ENCODE results near the gene HIVEP3.

The HIVEP3 gene

GRCh38 chr1:41475346-41475745 is 443.4 kb downstream of the HIVEP3 start:
- no peak for DNase-seq

GRCh38 chr1:41474490-41475271 is 444.0 kb downstream of the HIVEP3 start:
- no peak for DNase-seq

- DNase-seq: no peak
These were observed 444.9 kb downstream of the HIVEP3 start for GRCh38 chr1:41473738-41474362.

- no peak for DNase-seq
These were observed 447.1 kb downstream of the HIVEP3 start for GRCh38 chr1:41471658-41472057.

- no peak for DNase-seq
These were observed 449.0 kb downstream of the HIVEP3 start for GRCh38 chr1:41469706-41470105.

GRCh38 chr1:41468122-41468762 is 450.5 kb downstream of the HIVEP3 start:
- DNase-seq: no peak

GRCh38 chr1:41467673-41468072 is 451.0 kb downstream of the HIVEP3 start:
- DNase-seq: no peak

- no peak for DNase-seq
These were observed 452.6 kb downstream of the HIVEP3 start for GRCh38 chr1:41466146-41466545.

GRCh38 chr1:41465741-41466140 is 453.0 kb downstream of the HIVEP3 start:
- DNase-seq: no peak

GRCh38 chr1:41464885-41465284 is 453.8 kb downstream of the HIVEP3 start:
- no peak for DNase-seq

GRCh38 chr1:41463516-41463915 is 455.2 kb downstream of the HIVEP3 start:
- no peak for DNase-seq

- DNase-seq: no peak
These were observed 456.1 kb downstream of the HIVEP3 start for GRCh38 chr1:41462680-41463004.

GRCh38 chr1:41461790-41462679 is 456.7 kb downstream of the HIVEP3 start:
- no peak for DNase-seq

- no peak for DNase-seq
These were observed 461.7 kb downstream of the HIVEP3 start for GRCh38 chr1:41456847-41457540.
